Chondrocyte (in vitro differentiated cells): ENCODE data around the gene DDX10. TPM values are rescaled to one million over a fixed set of nuclear protein-coding genes. Genes with fewer than 3 reads are reported as not detected.
"Not testable (repeated sequence)": the region's sequence is repeated elsewhere in the genome, so short reads cannot be mapped to it uniquely, and the experiment has no call there.

Source experiments
- DNase-seq: peaks from one replicate; pipeline ENCODE4 v3.0.0; 2021; ENCODE audit warnings: mixed read lengths, low spot score
- H3K27ac Mint-ChIP-seq: one replicate; pipeline ENCODE4 v1.8.0; 2021; ENCODE audit warnings: mild to moderate bottlenecking, moderate library complexity, mixed read lengths; ENCODE audit not compliant: unreplicated experiment
- H3K27me3 Mint-ChIP-seq: 2 replicates; pipeline ENCODE4 v1.8.0; 2021; ENCODE audit warnings: low read depth, mixed read lengths
- H3K36me3 Mint-ChIP-seq: 2 replicates; pipeline ENCODE4 v1.8.0; 2021; ENCODE audit warnings: low read depth, mixed read lengths
- H3K4me1 Mint-ChIP-seq: 2 replicates; pipeline ENCODE4 v1.8.0; 2021; ENCODE audit warnings: low read depth, mild to moderate bottlenecking, mixed read lengths
- H3K4me3 Mint-ChIP-seq: one replicate; pipeline ENCODE4 v1.8.0; 2021; ENCODE audit warnings: mild to moderate bottlenecking, moderate library complexity, mixed read lengths; ENCODE audit not compliant: unreplicated experiment
- H3K9me3 Mint-ChIP-seq: 2 replicates; pipeline ENCODE4 v1.8.0; 2021; ENCODE audit warnings: low read depth, mixed read lengths
- CTCF ChIP-seq: fragments of 200-600 bp; sonication (generic); IDR thresholded peaks from 2 replicates; pipeline ENCODE4 v1.5.0; 2021; ENCODE audit warnings: antibody characterized with exemption, mild to moderate bottlenecking, moderate library complexity
- total RNA-seq: library from RNA; stranded (reverse); gene quantifications from 3 replicates; pipeline ENCODE4 v1.2.1, GENCODE V29; 2021

Gene DDX10
- total RNA-seq, 1 donor from 2014 or later = 25.3 TPM

GRCh38 chr11:108632041-108632704, 32.7 kb upstream of the DDX10 start:
- Mint-ChIP-seq H3K27ac (no peak overlapping the region), H3K9me3 (no peaks in the 10 kb centered on the region), H3K36me3 (no peaks in the 10 kb centered on the region), H3K27me3 (peaks cover 4% of the 10 kb centered on the region), H3K4me3 (no peak overlapping the region), H3K4me1 (peaks cover 11% of the 10 kb centered on the region)
- no peak for DNase-seq
- TF ChIP-seq CTCF = peak; percentile 32

GRCh38 chr11:108635106-108635505, 29.8 kb upstream of the DDX10 start:
- Mint-ChIP-seq H3K9me3 (no peaks in the 10 kb centered on the region), H3K27me3 (peaks cover 14% of the 10 kb centered on the region), H3K27ac (no peak overlapping the region), H3K4me3 (no peak overlapping the region), H3K36me3 (no peaks in the 10 kb centered on the region), H3K4me1 (peaks cover 11% of the 10 kb centered on the region)
- no peak for TF ChIP-seq CTCF
- DNase-seq = no peak

GRCh38 chr11:108636222-108636621, 28.6 kb upstream of the DDX10 start:
- TF ChIP-seq CTCF = no peak
- Mint-ChIP-seq H3K4me1 (peaks cover 11% of the 10 kb centered on the region), H3K27me3 (peaks cover 14% of the 10 kb centered on the region), H3K27ac (no peak overlapping the region), H3K9me3 (no peaks in the 10 kb centered on the region), H3K36me3 (no peaks in the 10 kb centered on the region), H3K4me3 (no peak overlapping the region)
- no peak for DNase-seq

GRCh38 chr11:108639146-108639545, 25.7 kb upstream of the DDX10 start:
- H3K27ac Mint-ChIP-seq = no peak overlapping the region
- no peaks in the 10 kb centered on the region for H3K4me1 Mint-ChIP-seq

GRCh38 chr11:108641752-108642151, 23.1 kb upstream of the DDX10 start:
- not testable (repeated sequence) for H3K9me3 Mint-ChIP-seq, H3K4me3 Mint-ChIP-seq, H3K27ac Mint-ChIP-seq, H3K36me3 Mint-ChIP-seq, DNase-seq, H3K4me1 Mint-ChIP-seq
- H3K27me3 Mint-ChIP-seq = peaks cover 12% of the 10 kb centered on the region

More at GRCh38 chr11:108639146-108639545, 25.7 kb upstream of the DDX10 start:
- no peak overlapping the region for H3K4me3 Mint-ChIP-seq
- H3K36me3 Mint-ChIP-seq = no peaks in the 10 kb centered on the region
- no peak for DNase-seq
- H3K27me3 Mint-ChIP-seq = peaks cover 14% of the 10 kb centered on the region
- H3K9me3 Mint-ChIP-seq = no peaks in the 10 kb centered on the region
- no peak for TF ChIP-seq CTCF

GRCh38 chr11:108643974-108644373, 20.9 kb upstream of the DDX10 start:
- peaks cover 5% of the 10 kb centered on the region for H3K27me3 Mint-ChIP-seq
- no peak for DNase-seq
- H3K4me1 Mint-ChIP-seq = peaks cover 11% of the 10 kb centered on the region
- H3K27ac Mint-ChIP-seq = no peak overlapping the region
- no peaks in the 10 kb centered on the region for H3K36me3 Mint-ChIP-seq
- H3K9me3 Mint-ChIP-seq = no peaks in the 10 kb centered on the region
- H3K4me3 Mint-ChIP-seq = no peak overlapping the region
- no peak for TF ChIP-seq CTCF
